Trophoblast cell (in vitro differentiated cells and primary cell): Measurements from ENCODE around the gene OXGR1.
A peak's percentile ranks its signal among the peaks of the same experiment; 100 is the strongest.
"Not testable (repeated sequence)": the region's sequence is repeated elsewhere in the genome, so short reads cannot be mapped to it uniquely, and the experiment has no call there.

ENCODE experiments used
- DNase-seq, 2 donors: peaks; one replicate each; pipeline ENCODE4 v3.0.0-alpha.2; 2016
- H2AFZ ChIP-seq: 2 replicates; pipeline ENCODE4 v1.6.1; 2013; ENCODE audit warnings: low read length, moderate library complexity, mild to moderate bottlenecking; ENCODE audit not compliant: insufficient read depth, poor library complexity
- H2AK5ac ChIP-seq: 2 replicates; pipeline ENCODE4 v1.6.1; 2013; ENCODE audit warnings: mild to moderate bottlenecking, low read length
- H2BK120ac ChIP-seq: 2 replicates; pipeline ENCODE4 v1.6.1; 2013; ENCODE audit warnings: low read length, mild to moderate bottlenecking, moderate library complexity; ENCODE audit not compliant: insufficient read depth, poor library complexity
- H2BK12ac ChIP-seq: 2 replicates; pipeline ENCODE4 v1.6.1; 2013; ENCODE audit warnings: mild to moderate bottlenecking, low read length, moderate library complexity
- H2BK5ac ChIP-seq: 2 replicates; pipeline ENCODE4 v1.6.1; 2013; ENCODE audit warnings: low read length, low read depth, moderate library complexity, mild to moderate bottlenecking; ENCODE audit not compliant: poor library complexity
- H3K14ac ChIP-seq: 2 replicates; pipeline ENCODE4 v1.6.1; 2013; ENCODE audit warnings: mild to moderate bottlenecking, low read length
- H3K18ac ChIP-seq: 2 replicates; pipeline ENCODE4 v1.6.1; 2013; ENCODE audit warnings: mild to moderate bottlenecking, low read length
- H3K23ac ChIP-seq: 2 replicates; pipeline ENCODE4 v1.6.1; 2013; ENCODE audit warnings: low read length
- H3K27ac ChIP-seq: 2 replicates; pipeline ENCODE4 v1.5.1; 2013; ENCODE audit warnings: low read depth, mild to moderate bottlenecking, inconsistent platforms, low read length, moderate library complexity
- H3K27me3 ChIP-seq: 2 replicates; pipeline ENCODE4 v1.6.1; 2013; ENCODE audit warnings: inconsistent platforms, mild to moderate bottlenecking, low read length, moderate library complexity; ENCODE audit not compliant: insufficient read depth
- H3K36me3 ChIP-seq, 2 experiments: 1 replicate in 1 of 2; 2 replicates in 1 of 2; pipeline ENCODE4 v1.6.1; 2013; ENCODE audit warnings: low read length in 2 of 2, mild to moderate bottlenecking in 2 of 2, moderate library complexity in 1 of 2; ENCODE audit not compliant: insufficient read depth in 2 of 2, control insufficient read depth in 1 of 2
- H3K4ac ChIP-seq: 2 replicates; pipeline ENCODE4 v1.6.1; 2013; ENCODE audit warnings: low read depth, mild to moderate bottlenecking, low read length, moderate library complexity
- H3K4me1 ChIP-seq, 2 experiments: 1 replicate in 1 of 2; 2 replicates in 1 of 2; pipeline ENCODE4 v1.6.1; 2013; ENCODE audit warnings: low read length in 2 of 2, mild to moderate bottlenecking in 2 of 2, moderate library complexity in 1 of 2; ENCODE audit not compliant: insufficient read depth in 2 of 2, control insufficient read depth in 1 of 2
- H3K4me2 ChIP-seq: 2 replicates; pipeline ENCODE4 v1.6.1; 2013; ENCODE audit warnings: inconsistent platforms, mild to moderate bottlenecking, low read length, moderate library complexity
- H3K4me3 ChIP-seq: 2 replicates; pipeline ENCODE4 v1.5.1; 2013; ENCODE audit warnings: mild to moderate bottlenecking, low read depth, low read length, inconsistent platforms
- H3K79me1 ChIP-seq: one replicate; pipeline ENCODE4 v1.6.1; 2013; ENCODE audit warnings: low read length
- H3K79me2 ChIP-seq: 2 replicates; pipeline ENCODE4 v1.6.1; 2013; ENCODE audit warnings: low read length, mild to moderate bottlenecking; ENCODE audit not compliant: control insufficient read depth, insufficient read depth, poor library complexity
- H3K9ac ChIP-seq: 2 replicates; pipeline ENCODE4 v1.6.1; 2013; ENCODE audit warnings: mild to moderate bottlenecking, low read length
- H3K9me3 ChIP-seq: 2 replicates; pipeline ENCODE4 v1.6.1; 2013; ENCODE audit warnings: low read depth, mild to moderate bottlenecking, control low read depth, inconsistent platforms, low read length; ENCODE audit not compliant: insufficient read depth
- H4K12ac ChIP-seq: 2 replicates; pipeline ENCODE4 v1.6.1; 2013; ENCODE audit warnings: low read depth, mild to moderate bottlenecking, low read length, moderate library complexity
- H4K8ac ChIP-seq: 2 replicates; pipeline ENCODE4 v1.6.1; 2013; ENCODE audit warnings: low read depth, mild to moderate bottlenecking, low read length, moderate library complexity
- H4K91ac ChIP-seq: one replicate; pipeline ENCODE4 v1.6.1; 2013; ENCODE audit warnings: low read depth, mild to moderate bottlenecking, low read length, moderate library complexity
- WGBS: extraction: QIAGEN DNeasy Blood & Tissue Kit; methylation state at CpG from one replicate; pipeline ENCODE4 v1.1.7; 2013; ENCODE audit warnings: missing lambda C conversion rate; ENCODE audit not compliant: insufficient read length, insufficient coverage; ENCODE audit errors: extremely low coverage; 5-methylcytosine and 5-hydroxymethylcytosine counted together

The OXGR1 gene

GRCh38 chr13:96979861-96980260, 14.4 kb downstream of the OXGR1 start:
- H3K4me2 ChIP-seq, H3K36me3 ChIP-seq, H4K8ac ChIP-seq, H3K4ac ChIP-seq, H2AFZ ChIP-seq, H3K9ac ChIP-seq, H4K12ac ChIP-seq, H3K14ac ChIP-seq, H3K27ac ChIP-seq, H3K18ac ChIP-seq, H2BK120ac ChIP-seq, H2AK5ac ChIP-seq, H3K23ac ChIP-seq, H3K79me2 ChIP-seq, H2BK12ac ChIP-seq, H3K4me1 ChIP-seq, H3K4me3 ChIP-seq, H4K91ac ChIP-seq, H3K79me1 ChIP-seq, H3K9me3 ChIP-seq, DNase-seq, H2BK5ac ChIP-seq, H3K27me3 ChIP-seq: not testable (repeated sequence)
- WGBS = no CpG with 5 or more reads among the region's 1 CpG

GRCh38 chr13:96968027-96968426, 26.2 kb downstream of the OXGR1 start:
- no peak overlapping the region for H4K12ac ChIP-seq
- H3K36me3 ChIP-seq = no peaks in the 10 kb centered on the region
- H2BK120ac ChIP-seq = no peak overlapping the region
- no peak overlapping the region for H2BK12ac ChIP-seq
- no peak overlapping the region for H3K4me2 ChIP-seq
- no peak overlapping the region for H4K8ac ChIP-seq
- H3K27me3 ChIP-seq = no peaks in the 10 kb centered on the region
- no peak overlapping the region for H2BK5ac ChIP-seq
- H3K18ac ChIP-seq = no peak overlapping the region
- no peak overlapping the region for H2AK5ac ChIP-seq
- H3K4me1 ChIP-seq = no peaks in the 10 kb centered on the region
- H3K23ac ChIP-seq = no peak overlapping the region
- no CpG with 5 or more reads among the region's 2 CpGs for WGBS
- H3K79me1 ChIP-seq = no peaks in the 10 kb centered on the region
- no peaks in the 10 kb centered on the region for H3K79me2 ChIP-seq
- H3K9me3 ChIP-seq = peaks cover 12% of the 10 kb centered on the region
- H3K14ac ChIP-seq = no peak overlapping the region
- DNase-seq = no peak
- no peak overlapping the region for H3K4ac ChIP-seq
- no peak overlapping the region for H3K9ac ChIP-seq
- no peak overlapping the region for H3K4me3 ChIP-seq
- no peak overlapping the region for H3K27ac ChIP-seq
- no peak overlapping the region for H4K91ac ChIP-seq
- no peak overlapping the region for H2AFZ ChIP-seq

GRCh38 chr13:96967248-96967745, 27.0 kb downstream of the OXGR1 start:
- peaks cover 12% of the 10 kb centered on the region for H3K9me3 ChIP-seq

GRCh38 chr13:96966415-96967102, 27.7 kb downstream of the OXGR1 start:
- peaks cover 12% of the 10 kb centered on the region for H3K9me3 ChIP-seq
- no CpG with 5 or more reads among the region's 12 CpGs for WGBS
- H3K14ac ChIP-seq = no peak overlapping the region
- no peak overlapping the region for H3K4me3 ChIP-seq
- H3K27me3 ChIP-seq = no peaks in the 10 kb centered on the region
- no peak for DNase-seq
- H3K18ac ChIP-seq = no peak overlapping the region
- H2BK120ac ChIP-seq = no peak overlapping the region
- no peak overlapping the region for H4K91ac ChIP-seq
- H2AK5ac ChIP-seq = no peak overlapping the region
- H3K36me3 ChIP-seq = no peaks in the 10 kb centered on the region
- H3K27ac ChIP-seq = no peak overlapping the region
- H3K4me1 ChIP-seq = no peaks in the 10 kb centered on the region
- H2BK12ac ChIP-seq = no peak overlapping the region
- no peaks in the 10 kb centered on the region for H3K79me1 ChIP-seq
- no peak overlapping the region for H3K23ac ChIP-seq
- H3K4me2 ChIP-seq = no peak overlapping the region
- no peaks in the 10 kb centered on the region for H3K79me2 ChIP-seq
- H2AFZ ChIP-seq = no peak overlapping the region
- H4K8ac ChIP-seq = no peak overlapping the region
- H3K9ac ChIP-seq = no peak overlapping the region
- H4K12ac ChIP-seq = no peak overlapping the region
- no peak overlapping the region for H3K4ac ChIP-seq
- no peak overlapping the region for H2BK5ac ChIP-seq

More at GRCh38 chr13:96967248-96967745, 27.0 kb downstream of the OXGR1 start:
- Histone ChIP-seq H3K4me3 (no peak overlapping the region), H4K12ac (no peak overlapping the region), H3K79me2 (no peaks in the 10 kb centered on the region), H2BK5ac (no peak overlapping the region), H3K4ac (no peak overlapping the region), H3K4me2 (no peak overlapping the region), H2AFZ (no peak overlapping the region), H3K79me1 (no peaks in the 10 kb centered on the region), H2BK120ac (no peak overlapping the region), H3K18ac (no peak overlapping the region), H2AK5ac (no peak overlapping the region), H3K27ac (no peak overlapping the region), H3K23ac (no peak overlapping the region), H4K8ac (no peak overlapping the region), H3K14ac (no peak overlapping the region), H2BK12ac (no peak overlapping the region), H3K9ac (no peak overlapping the region), H3K36me3 (no peaks in the 10 kb centered on the region), H4K91ac (no peak overlapping the region), H3K27me3 (no peaks in the 10 kb centered on the region), H3K4me1 (no peaks in the 10 kb centered on the region)
- no CpG with 5 or more reads among the region's 12 CpGs for WGBS
- DNase-seq = peak in 1 of 2 donors; percentile 63
